ENCODE measurements around the gene GPATCH1.

DNA sequence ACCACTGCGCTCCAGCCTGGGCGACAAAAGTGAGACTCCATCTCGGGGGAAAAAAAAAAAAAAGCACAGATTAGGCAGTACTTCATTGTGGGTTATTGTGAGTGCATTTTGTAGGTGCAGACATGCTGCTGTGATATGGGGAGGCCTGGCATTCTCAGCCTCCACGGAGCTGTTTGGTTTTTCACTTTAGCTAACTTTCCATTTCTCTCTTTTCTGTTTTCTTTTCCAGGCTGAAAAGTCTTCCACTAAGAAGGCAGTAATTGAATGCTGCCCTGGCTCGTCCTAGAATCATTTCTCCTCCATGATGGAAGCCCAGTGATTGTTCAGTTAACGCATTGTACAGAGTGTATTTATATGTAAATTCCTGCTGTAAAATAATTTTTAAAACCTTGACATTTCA is 48.9 kb downstream of the GPATCH1 start:
- no peak for TF ChIP-seq RAD21 (IDR thresholded peaks at IDR 0.05 in 1 of 2, conservative IDR thresholded peaks at IDR 0.05 in 1 of 2; ENCODE audit: low read depth in 2 of 2, low read length in 2 of 2)
- TF ChIP-seq, protein P1, sequence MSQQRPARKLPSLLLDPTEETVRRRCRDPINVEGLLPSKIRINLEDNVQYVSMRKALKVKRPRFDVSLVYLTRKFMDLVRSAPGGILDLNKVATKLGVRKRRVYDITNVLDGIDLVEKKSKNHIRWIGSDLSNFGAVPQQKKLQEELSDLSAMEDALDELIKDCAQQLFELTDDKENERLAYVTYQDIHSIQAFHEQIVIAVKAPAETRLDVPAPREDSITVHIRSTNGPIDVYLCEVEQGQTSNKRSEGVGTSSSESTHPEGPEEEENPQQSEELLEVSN (IDR thresholded peaks at IDR 0.05) = no peak
